IPS DF 6.9 (cell line): Measurements from ENCODE around the gene CCDC117.
"Not testable (repeated sequence)": the region's sequence is repeated elsewhere in the genome, so short reads cannot be mapped to it uniquely, and the experiment has no call there.

Experiments used
- DNase-seq: peaks from one replicate; pipeline ENCODE4 v3.0.0-alpha.2; 2013; ENCODE audit warnings: low read depth, low spot score
- H3K27ac ChIP-seq: one replicate; pipeline ENCODE4 v1.5.1; 2013; ENCODE audit warnings: low read length, control low read depth
- H3K27me3 ChIP-seq: 2 replicates; pipeline ENCODE4 v1.6.1; 2013; ENCODE audit warnings: mild to moderate bottlenecking, low read length; ENCODE audit not compliant: control insufficient read depth, insufficient read depth
- H3K36me3 ChIP-seq: 2 replicates; pipeline ENCODE4 v1.6.1; 2013; ENCODE audit warnings: low read length; ENCODE audit not compliant: control insufficient read depth, insufficient read depth
- H3K4me1 ChIP-seq: 2 replicates; pipeline ENCODE4 v1.6.1; 2013; ENCODE audit warnings: low read length; ENCODE audit not compliant: control insufficient read depth, insufficient read depth
- H3K4me3 ChIP-seq: 2 replicates; pipeline ENCODE4 v1.5.1; 2013; ENCODE audit warnings: mild to moderate bottlenecking, low read length
- H3K9me3 ChIP-seq: 2 replicates; pipeline ENCODE4 v1.6.1; 2013; ENCODE audit warnings: low read length, inconsistent platforms; ENCODE audit not compliant: control insufficient read depth, insufficient read depth
- WGBS: extraction: QIAGEN DNeasy Blood & Tissue Kit; methylation state at CpG from one replicate; pipeline ENCODE4 v1.1.7; 2013; ENCODE audit warnings: mixed read lengths, missing lambda C conversion rate; ENCODE audit not compliant: insufficient read length, insufficient coverage; 5-methylcytosine and 5-hydroxymethylcytosine counted together

The CCDC117 gene

GRCh38 chr22:28802595-28803123, 30.2 kb downstream of the CCDC117 start:
- WGBS, result no CpG with 5 or more reads among the region's 7 CpGs
- H3K4me1 ChIP-seq, result no peaks in the 10 kb centered on the region
- no peak overlapping the region for H3K4me3 ChIP-seq
- H3K9me3 ChIP-seq, result no peaks in the 10 kb centered on the region
- H3K27ac ChIP-seq, result no peak overlapping the region
- no peak for DNase-seq
- no peaks in the 10 kb centered on the region for H3K27me3 ChIP-seq
- H3K36me3 ChIP-seq, result no peaks in the 10 kb centered on the region

- not testable (repeated sequence) for H3K27ac ChIP-seq, H3K9me3 ChIP-seq, H3K27me3 ChIP-seq, H3K36me3 ChIP-seq, DNase-seq, H3K4me3 ChIP-seq, H3K4me1 ChIP-seq
- WGBS, result no CpG with 5 or more reads among the region's 5 CpGs
These were observed 32.9 kb downstream of the CCDC117 start for GRCh38 chr22:28805426-28805825.

GRCh38 chr22:28808716-28809355, 36.3 kb downstream of the CCDC117 start:
- H3K27ac ChIP-seq, result no peak overlapping the region
- DNase-seq, result no peak
- no peaks in the 10 kb centered on the region for H3K27me3 ChIP-seq
- no peaks in the 10 kb centered on the region for H3K9me3 ChIP-seq
- no peak overlapping the region for H3K4me3 ChIP-seq
- H3K4me1 ChIP-seq, result no peaks in the 10 kb centered on the region
- H3K36me3 ChIP-seq, result no peaks in the 10 kb centered on the region

- H3K4me1 ChIP-seq, result no peaks in the 10 kb centered on the region
- H3K27ac ChIP-seq, result no peak overlapping the region
- H3K9me3 ChIP-seq, result no peaks in the 10 kb centered on the region
- H3K27me3 ChIP-seq, result no peaks in the 10 kb centered on the region
- no peak for DNase-seq
- H3K36me3 ChIP-seq, result no peaks in the 10 kb centered on the region
- no CpG with 5 or more reads among the region's 13 CpGs for WGBS
- no peak overlapping the region for H3K4me3 ChIP-seq
These were observed 38.5 kb downstream of the CCDC117 start for GRCh38 chr22:28810821-28811491.

- H3K4me1 ChIP-seq, result no peaks in the 10 kb centered on the region
- no peak overlapping the region for H3K4me3 ChIP-seq
- H3K36me3 ChIP-seq, result no peaks in the 10 kb centered on the region
- no peaks in the 10 kb centered on the region for H3K9me3 ChIP-seq
- no CpG with 5 or more reads among the region's 5 CpGs for WGBS
- no peak for DNase-seq
- no peaks in the 10 kb centered on the region for H3K27me3 ChIP-seq
- no peak overlapping the region for H3K27ac ChIP-seq
These were observed 40.0 kb downstream of the CCDC117 start for GRCh38 chr22:28812516-28812915.

GRCh38 chr22:28813772-28814518, 41.5 kb downstream of the CCDC117 start:
- Histone ChIP-seq H3K4me3 (no peak overlapping the region), H3K36me3 (no peaks in the 10 kb centered on the region), H3K9me3 (no peaks in the 10 kb centered on the region), H3K27ac (no peak overlapping the region), H3K4me1 (no peaks in the 10 kb centered on the region), H3K27me3 (no peaks in the 10 kb centered on the region)
- DNase-seq, result no peak
- WGBS, result no CpG with 5 or more reads among the region's 2 CpGs

- Histone ChIP-seq H3K4me3 (no peak overlapping the region), H3K36me3 (no peaks in the 10 kb centered on the region), H3K4me1 (no peaks in the 10 kb centered on the region), H3K27me3 (no peaks in the 10 kb centered on the region), H3K27ac (no peak overlapping the region), H3K9me3 (no peaks in the 10 kb centered on the region)
- no peak for DNase-seq
- no CpG with 5 or more reads among the region's 6 CpGs for WGBS
These were observed 42.6 kb downstream of the CCDC117 start for GRCh38 chr22:28815111-28815510.

DNA sequence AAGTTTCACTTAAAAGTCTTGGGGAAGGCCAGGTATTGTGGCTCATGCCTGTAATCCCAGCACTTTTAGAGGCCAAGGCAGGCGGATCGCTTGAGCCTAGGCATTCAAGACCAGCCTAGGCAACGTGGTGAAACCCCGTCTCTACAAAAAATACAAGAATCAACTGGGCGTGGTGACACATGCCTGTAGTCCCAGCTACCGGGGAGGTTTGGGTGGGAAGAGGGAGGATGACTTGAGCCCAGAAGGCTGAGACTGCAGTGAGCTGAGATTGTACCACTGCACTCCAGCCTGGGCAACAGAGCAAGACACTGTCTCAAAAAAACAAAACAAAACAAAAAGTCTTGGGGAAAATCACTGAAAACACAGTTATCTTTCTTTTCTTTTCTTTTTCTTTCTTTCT, 43.2 kb downstream of the CCDC117 start:
- Histone ChIP-seq H3K27ac (no peak overlapping the region), H3K36me3 (no peaks in the 10 kb centered on the region), H3K9me3 (no peaks in the 10 kb centered on the region), H3K4me3 (no peak overlapping the region), H3K27me3 (no peaks in the 10 kb centered on the region), H3K4me1 (no peaks in the 10 kb centered on the region)
- DNase-seq, result no peak
- WGBS, result no CpG with 5 or more reads among the region's 6 CpGs

DNA sequence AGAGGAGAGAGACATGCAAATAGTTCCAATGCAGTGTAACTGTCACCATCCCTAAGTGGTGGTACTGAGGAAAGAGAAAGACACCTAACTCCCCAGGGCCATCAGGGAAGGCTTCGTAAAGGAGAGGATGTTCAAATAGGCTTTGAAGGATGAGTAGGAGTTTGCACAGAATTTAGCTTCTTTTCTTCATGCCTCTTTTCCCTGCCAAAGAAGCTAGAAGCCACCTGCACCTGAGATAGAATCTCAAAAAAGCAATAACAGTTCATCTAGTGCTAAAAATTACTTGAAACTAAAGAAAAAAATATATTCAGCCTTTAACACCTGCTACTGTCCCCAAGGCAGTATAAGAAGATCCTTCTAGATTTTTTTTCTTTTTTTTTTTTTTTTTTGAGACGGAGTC, 44.6 kb downstream of the CCDC117 start:
- Histone ChIP-seq H3K27ac (no peak overlapping the region), H3K4me1 (no peaks in the 10 kb centered on the region), H3K9me3 (no peaks in the 10 kb centered on the region), H3K36me3 (no peaks in the 10 kb centered on the region), H3K27me3 (no peaks in the 10 kb centered on the region), H3K4me3 (no peak overlapping the region)
- WGBS, result no CpG with 5 or more reads among the region's 2 CpGs
- DNase-seq, result no peak

DNA sequence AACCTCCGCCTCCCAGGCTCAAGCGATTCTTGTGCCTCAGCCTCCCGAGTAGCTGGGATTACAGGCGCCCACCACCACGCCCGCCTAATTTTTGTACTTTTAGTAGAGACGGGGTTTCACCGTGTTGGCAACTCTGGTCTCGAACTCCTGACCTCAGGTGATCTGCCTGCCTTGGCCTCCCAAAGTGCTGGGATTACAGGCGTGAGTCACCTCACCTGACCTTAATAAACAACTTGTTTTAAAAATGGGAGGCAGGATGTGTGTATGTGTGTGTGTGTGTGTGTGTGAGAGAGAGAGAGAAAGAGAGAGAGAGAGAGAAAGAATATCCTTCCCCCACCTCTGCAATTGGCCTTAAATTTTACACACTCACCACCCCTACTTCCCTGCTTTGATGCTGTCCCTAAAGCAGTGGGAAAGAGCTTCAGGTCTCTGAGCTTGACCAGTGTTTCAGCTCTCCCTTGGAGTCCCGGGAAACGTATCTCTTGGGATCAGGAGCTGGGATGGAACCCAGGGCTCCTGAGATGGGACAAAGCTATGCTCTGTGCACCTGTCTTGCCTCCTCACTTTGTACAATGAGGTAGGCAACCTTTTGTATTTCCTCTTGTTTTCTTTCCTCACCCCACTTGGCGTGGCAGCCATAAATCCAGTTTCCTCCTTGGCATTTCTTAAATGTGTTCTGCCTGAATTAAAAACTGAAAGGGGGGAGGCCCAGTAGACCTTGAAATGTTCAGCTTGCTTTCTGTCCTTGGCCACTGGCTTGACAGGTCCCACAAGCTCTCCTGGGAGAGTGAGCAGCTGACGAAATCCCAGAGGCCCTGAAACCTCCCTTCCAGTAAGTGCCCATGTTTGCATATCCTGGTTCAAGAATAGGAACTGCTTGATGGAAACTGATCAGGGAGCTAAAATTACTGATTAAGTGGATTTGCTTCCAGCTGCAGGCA, 45.7 kb downstream of the CCDC117 start:
- no peaks in the 10 kb centered on the region for H3K4me1 ChIP-seq
- H3K27me3 ChIP-seq, result no peaks in the 10 kb centered on the region
- H3K9me3 ChIP-seq, result no peaks in the 10 kb centered on the region
- H3K4me3 ChIP-seq, result no peak overlapping the region
- no CpG with 5 or more reads among the region's 14 CpGs for WGBS
- no peaks in the 10 kb centered on the region for H3K36me3 ChIP-seq
- no peak for DNase-seq
- H3K27ac ChIP-seq, result no peak overlapping the region
